Measurements from ENCODE around the gene PKNOX2. TPM values are rescaled to one million over a fixed set of nuclear protein-coding genes. Genes with fewer than 3 reads are reported as not detected.

Gene PKNOX2
- total RNA-seq, 1 experiment from 2014 or later = not detected

GRCh38 chr11:125251214-125251545, 86.6 kb downstream of the PKNOX2 start:
- Histone ChIP-seq H3K9me3 (no peaks in the 10 kb centered on the region), H3K4me3 (ENCODE audit: low read depth, low read length) (no peak overlapping the region), H3K36me3 (ENCODE audit: control insufficient read depth, insufficient read depth, low read length) (no peaks in the 10 kb centered on the region), H3K4me1 (no peaks in the 10 kb centered on the region), H3K27me3 (replicated peaks; ENCODE audit: control insufficient read depth, insufficient read depth, low read length) (no peaks in the 10 kb centered on the region; the same call in none of the 2 replicates)
- Mint-ChIP-seq H3K27me3 (ENCODE audit: insufficient read depth, unreplicated experiment) (peaks cover 27% of the 10 kb centered on the region), H3K36me3 (ENCODE audit: insufficient read depth, unreplicated experiment) (no peaks in the 10 kb centered on the region), H3K27ac (ENCODE audit: unreplicated experiment) (no peak overlapping the region), H3K4me1 (ENCODE audit: low read depth, unreplicated experiment) (no peaks in the 10 kb centered on the region), H3K9me3 (ENCODE audit: unreplicated experiment) (no peaks in the 10 kb centered on the region), H3K4me3 (ENCODE audit: unreplicated experiment) (no peak overlapping the region)
- POLR2A ChIA-PET = no interaction called here
- TF ChIP-seq, protein P1, sequence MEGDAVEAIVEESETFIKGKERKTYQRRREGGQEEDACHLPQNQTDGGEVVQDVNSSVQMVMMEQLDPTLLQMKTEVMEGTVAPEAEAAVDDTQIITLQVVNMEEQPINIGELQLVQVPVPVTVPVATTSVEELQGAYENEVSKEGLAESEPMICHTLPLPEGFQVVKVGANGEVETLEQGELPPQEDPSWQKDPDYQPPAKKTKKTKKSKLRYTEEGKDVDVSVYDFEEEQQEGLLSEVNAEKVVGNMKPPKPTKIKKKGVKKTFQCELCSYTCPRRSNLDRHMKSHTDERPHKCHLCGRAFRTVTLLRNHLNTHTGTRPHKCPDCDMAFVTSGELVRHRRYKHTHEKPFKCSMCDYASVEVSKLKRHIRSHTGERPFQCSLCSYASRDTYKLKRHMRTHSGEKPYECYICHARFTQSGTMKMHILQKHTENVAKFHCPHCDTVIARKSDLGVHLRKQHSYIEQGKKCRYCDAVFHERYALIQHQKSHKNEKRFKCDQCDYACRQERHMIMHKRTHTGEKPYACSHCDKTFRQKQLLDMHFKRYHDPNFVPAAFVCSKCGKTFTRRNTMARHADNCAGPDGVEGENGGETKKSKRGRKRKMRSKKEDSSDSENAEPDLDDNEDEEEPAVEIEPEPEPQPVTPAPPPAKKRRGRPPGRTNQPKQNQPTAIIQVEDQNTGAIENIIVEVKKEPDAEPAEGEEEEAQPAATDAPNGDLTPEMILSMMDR (IDR thresholded peaks at IDR 0.05; ENCODE audit: insufficient read depth in 1 of 2, low read depth in 1 of 2, low read length in 1 of 2, severe bottlenecking in 1 of 2, unreplicated experiment in 1 of 2) = no peak
- intact Hi-C loops (cut with micrococcal nuclease; ENCODE audit: unreplicated experiment) = no loop called here
- no peak for DNase-seq
- BruUV-seq (replicated peaks) = no TSS peak
- CTCF ChIA-PET = interaction anchor here (0.6 kb wide), 1 partner anchor 39 kb away, joined by 3 read pairs; no protein-coding TSS in a partner anchor

GRCh38 chr11:125251956-125252355, 87.4 kb downstream of the PKNOX2 start:
- no peak overlapping the region for H3K4me3 Mint-ChIP-seq (ENCODE audit: unreplicated experiment)
- POLR2A ChIA-PET = no interaction called here
- no peaks in the 10 kb centered on the region for H3K9me3 Mint-ChIP-seq (ENCODE audit: unreplicated experiment)
- no peak overlapping the region for H3K4me3 ChIP-seq (ENCODE audit: low read depth, low read length)
- H3K36me3 Mint-ChIP-seq (ENCODE audit: insufficient read depth, unreplicated experiment) = no peaks in the 10 kb centered on the region
- H3K27me3 Mint-ChIP-seq (ENCODE audit: insufficient read depth, unreplicated experiment) = peaks cover 29% of the 10 kb centered on the region
- no peaks in the 10 kb centered on the region; the same call in none of the 2 replicates for H3K27me3 ChIP-seq (replicated peaks; ENCODE audit: control insufficient read depth, insufficient read depth, low read length)
- no peaks in the 10 kb centered on the region for H3K4me1 ChIP-seq
- H3K36me3 ChIP-seq (ENCODE audit: control insufficient read depth, insufficient read depth, low read length) = no peaks in the 10 kb centered on the region
- CTCF ChIA-PET = no interaction called here
- no peak for DNase-seq
- no TSS peak for BruUV-seq (replicated peaks)
- H3K4me1 Mint-ChIP-seq (ENCODE audit: low read depth, unreplicated experiment) = no peaks in the 10 kb centered on the region
- H3K27ac Mint-ChIP-seq (ENCODE audit: unreplicated experiment) = no peak overlapping the region
- TF ChIP-seq, protein P1 (IDR thresholded peaks at IDR 0.05; ENCODE audit: insufficient read depth in 1 of 2, low read depth in 1 of 2, low read length in 1 of 2, severe bottlenecking in 1 of 2, unreplicated experiment in 1 of 2) = no peak
- intact Hi-C loops (cut with micrococcal nuclease; ENCODE audit: unreplicated experiment) = no loop called here
- H3K9me3 ChIP-seq = no peaks in the 10 kb centered on the region

- TF ChIP-seq, protein P1 (IDR thresholded peaks at IDR 0.05; ENCODE audit: insufficient read depth in 1 of 2, low read depth in 1 of 2, low read length in 1 of 2, severe bottlenecking in 1 of 2, unreplicated experiment in 1 of 2) = no peak
- DNase-seq = no peak
- no peaks in the 10 kb centered on the region; the same call in 1 of the 2 replicates for H3K27me3 ChIP-seq (replicated peaks; ENCODE audit: control insufficient read depth, insufficient read depth, low read length)
- intact Hi-C loops (cut with micrococcal nuclease; ENCODE audit: unreplicated experiment) = no loop called here
- H3K9me3 Mint-ChIP-seq (ENCODE audit: unreplicated experiment) = no peaks in the 10 kb centered on the region
- H3K4me3 Mint-ChIP-seq (ENCODE audit: unreplicated experiment) = no peak overlapping the region
- peaks cover 22% of the 10 kb centered on the region for H3K27me3 Mint-ChIP-seq (ENCODE audit: insufficient read depth, unreplicated experiment)
- no peaks in the 10 kb centered on the region for H3K9me3 ChIP-seq
- no TSS peak for BruUV-seq (replicated peaks)
- H3K4me1 Mint-ChIP-seq (ENCODE audit: low read depth, unreplicated experiment) = no peaks in the 10 kb centered on the region
- no peak overlapping the region for H3K27ac Mint-ChIP-seq (ENCODE audit: unreplicated experiment)
- H3K4me3 ChIP-seq (ENCODE audit: low read depth, low read length) = no peak overlapping the region
- POLR2A ChIA-PET = no interaction called here
- no peaks in the 10 kb centered on the region for H3K36me3 ChIP-seq (ENCODE audit: control insufficient read depth, insufficient read depth, low read length)
- no peaks in the 10 kb centered on the region for H3K4me1 ChIP-seq
- no peaks in the 10 kb centered on the region for H3K36me3 Mint-ChIP-seq (ENCODE audit: insufficient read depth, unreplicated experiment)
- CTCF ChIA-PET = no interaction called here
Observed at GRCh38 chr11:125253289-125253688, 88.7 kb downstream of the PKNOX2 start.

Data from Caco-2 (cell line).